ENCODE data around the gene METTL2A.
"Not testable (repeated sequence)": the region's sequence is repeated elsewhere in the genome, so short reads cannot be mapped to it uniquely, and the experiment has no call there.

METTL2A gene, protein sequence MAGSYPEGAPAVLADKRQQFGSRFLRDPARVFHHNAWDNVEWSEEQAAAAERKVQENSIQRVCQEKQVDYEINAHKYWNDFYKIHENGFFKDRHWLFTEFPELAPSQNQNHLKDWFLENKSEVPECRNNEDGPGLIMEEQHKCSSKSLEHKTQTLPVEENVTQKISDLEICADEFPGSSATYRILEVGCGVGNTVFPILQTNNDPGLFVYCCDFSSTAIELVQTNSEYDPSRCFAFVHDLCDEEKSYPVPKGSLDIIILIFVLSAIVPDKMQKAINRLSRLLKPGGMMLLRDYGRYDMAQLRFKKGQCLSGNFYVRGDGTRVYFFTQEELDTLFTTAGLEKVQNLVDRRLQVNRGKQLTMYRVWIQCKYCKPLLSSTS

DNA sequence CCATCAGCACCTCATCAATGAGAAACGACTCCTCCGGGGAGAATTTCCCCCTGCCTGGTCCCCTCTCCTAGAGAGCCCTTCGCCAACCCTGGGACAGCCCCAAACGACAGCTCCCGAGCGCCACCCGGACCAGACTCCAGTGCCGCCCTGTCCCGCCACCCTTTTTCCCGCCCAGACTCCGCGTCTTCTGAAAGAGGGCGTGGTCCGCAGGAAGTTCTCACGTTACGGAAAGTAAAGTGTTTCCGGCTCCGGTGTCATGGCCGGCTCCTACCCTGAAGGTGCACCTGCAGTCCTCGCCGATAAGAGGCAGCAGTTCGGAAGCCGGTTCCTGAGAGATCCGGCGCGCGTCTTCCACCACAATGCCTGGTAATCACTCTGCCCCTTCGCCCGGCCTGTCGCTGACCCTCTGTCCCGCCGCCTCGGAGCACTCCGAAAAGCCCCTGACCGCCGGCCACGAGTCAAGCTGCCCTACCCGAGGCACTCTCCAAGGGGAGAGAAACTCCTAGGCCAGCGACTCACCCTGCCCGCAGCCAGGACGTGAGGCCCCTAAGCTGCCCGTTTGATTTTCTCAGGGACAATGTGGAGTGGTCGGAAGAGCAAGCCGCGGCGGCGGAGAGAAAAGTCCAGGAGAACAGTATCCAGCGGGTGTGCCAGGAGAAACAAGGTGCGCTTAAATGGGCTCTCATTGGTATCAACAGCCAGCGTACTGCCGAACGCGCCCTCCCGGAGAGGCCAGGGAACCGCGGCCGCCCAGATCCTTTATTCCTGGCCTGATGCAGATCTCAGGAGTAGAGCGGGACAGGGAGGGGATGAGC lies at the start of gene METTL2A:
Gene METTL2A, plus strand, starts transcription at position 251 of the 815 bp plus-strand sequence. Its CDS starts 6 bp downstream, at position 257.
- peak; percentile 89 for DNase-seq

DNA sequence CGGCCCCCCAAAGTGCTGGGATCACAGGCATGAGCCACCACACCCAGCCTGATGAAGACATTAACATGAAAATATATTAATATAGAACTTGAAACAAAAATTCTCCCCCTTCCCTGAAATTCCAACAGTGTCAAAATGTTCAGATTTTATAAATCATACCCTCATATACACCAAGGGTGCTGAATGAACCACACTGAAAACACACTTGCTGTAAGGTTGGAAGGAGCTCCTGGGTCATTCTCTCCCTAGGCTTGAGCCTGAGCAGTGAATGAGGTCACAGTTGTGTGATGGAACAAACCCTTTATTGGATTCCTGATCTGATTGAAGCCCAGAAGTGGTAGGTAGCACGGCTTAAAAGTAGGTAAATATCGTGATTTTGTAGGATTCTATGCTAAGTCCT lies 43.4 kb upstream of the METTL2A start, which contains the start of gene EFCAB3:
Gene EFCAB3, plus strand, starts transcription at position 301 of the 400 bp plus-strand sequence. CDS start 2,427 bp downstream, outside the sequence.
- no peak for DNase-seq

DNA sequence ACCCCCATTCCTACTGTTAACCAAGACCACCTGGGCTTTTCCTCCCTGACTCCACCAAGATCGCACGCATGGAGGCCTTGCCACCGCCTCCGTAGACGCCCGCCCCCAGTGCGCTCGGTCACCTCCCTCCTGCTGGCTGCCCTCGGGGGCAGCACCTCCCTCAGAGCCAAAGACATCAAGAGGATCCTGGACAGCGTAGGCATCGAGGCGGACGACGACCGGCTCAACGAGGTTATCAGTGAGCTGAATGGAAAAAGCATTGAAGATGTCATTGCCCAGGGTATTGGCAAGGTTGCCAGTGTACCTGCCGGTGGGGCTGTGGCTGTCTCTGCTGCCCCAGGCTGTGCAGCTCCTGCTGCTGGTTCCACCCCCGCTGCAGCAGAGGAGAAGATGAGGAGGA lies 42.1 kb upstream of the METTL2A start:
- no peak for DNase-seq

DNA sequence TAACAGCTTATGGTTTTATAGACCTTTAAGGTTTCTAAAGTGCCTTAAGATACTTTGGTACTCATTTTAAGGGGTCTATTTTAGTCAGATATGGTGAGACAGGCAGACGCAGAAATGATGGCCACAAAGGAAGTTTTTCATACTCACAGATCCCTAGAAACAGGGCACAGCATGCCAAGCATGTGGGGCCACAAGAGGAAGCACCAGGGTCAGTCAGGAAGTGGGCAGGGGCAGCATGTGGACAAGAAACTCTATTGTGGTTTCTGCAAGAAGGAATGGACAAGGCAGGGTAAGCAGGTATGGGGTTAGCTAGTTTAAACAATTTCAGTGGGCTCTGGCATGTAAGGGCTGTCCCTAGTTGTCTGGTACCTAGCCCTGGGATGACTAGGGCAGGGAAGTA lies 34.8 kb upstream of the METTL2A start:
- DNase-seq: no peak

DNA sequence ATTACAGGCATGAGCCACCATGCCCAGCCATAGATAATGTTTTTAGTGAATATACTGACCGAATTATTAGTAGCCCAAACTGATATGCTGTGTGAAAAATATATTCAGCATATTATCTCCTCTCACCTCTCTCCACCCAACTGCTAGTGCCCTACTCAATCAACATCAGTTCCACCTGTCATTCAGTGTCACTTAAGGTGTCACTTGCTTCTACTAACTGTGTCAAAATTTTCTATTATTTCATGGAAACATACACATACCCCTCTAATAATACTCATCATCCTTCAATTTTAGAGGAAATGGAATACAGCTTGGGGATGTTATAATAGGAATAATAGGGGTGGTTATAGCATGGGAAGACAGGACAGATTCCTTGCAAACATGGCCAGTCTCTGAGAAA lies 30.8 kb upstream of the METTL2A start:
- DNase-seq: no peak

DNA sequence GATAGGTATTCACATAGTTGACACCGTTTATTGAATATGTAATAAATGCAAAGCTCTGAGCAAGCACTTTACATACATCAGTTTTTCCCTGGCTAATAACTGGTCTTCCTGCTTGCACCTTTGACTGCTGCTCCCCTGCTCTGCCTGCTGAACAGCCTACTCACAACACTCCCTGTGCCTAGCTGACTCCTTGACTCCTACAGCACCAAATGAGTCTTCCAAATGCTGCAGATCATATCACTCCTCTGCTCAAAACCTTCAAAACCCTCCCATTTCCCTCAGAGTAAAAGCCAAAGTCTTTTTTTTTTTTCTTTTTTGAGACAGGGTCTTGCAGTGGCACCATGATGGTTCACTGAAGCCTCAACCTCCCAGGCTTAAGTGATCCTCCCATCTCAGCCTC lies 24.8 kb upstream of the METTL2A start:
- DNase-seq: no peak

DNA sequence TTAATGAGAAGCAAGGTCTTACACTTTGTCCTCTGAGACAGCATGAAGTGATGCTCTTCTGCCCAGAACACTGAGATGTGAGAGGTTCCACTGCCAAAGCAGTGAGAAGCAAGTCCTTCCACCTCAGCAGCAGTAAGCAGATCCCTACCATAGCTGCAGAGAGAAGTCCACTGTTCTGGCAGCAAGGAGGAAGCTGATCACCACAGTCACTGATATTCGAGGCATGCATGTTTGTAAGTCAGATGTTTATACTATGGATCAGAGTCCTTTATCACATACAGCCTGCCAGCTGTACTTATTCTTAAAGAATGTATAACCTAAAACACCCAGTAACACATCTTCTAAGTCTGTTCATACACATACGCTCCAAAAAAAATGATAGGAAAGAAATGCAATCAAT lies 18.2 kb upstream of the METTL2A start:
- DNase-seq: no peak

DNA sequence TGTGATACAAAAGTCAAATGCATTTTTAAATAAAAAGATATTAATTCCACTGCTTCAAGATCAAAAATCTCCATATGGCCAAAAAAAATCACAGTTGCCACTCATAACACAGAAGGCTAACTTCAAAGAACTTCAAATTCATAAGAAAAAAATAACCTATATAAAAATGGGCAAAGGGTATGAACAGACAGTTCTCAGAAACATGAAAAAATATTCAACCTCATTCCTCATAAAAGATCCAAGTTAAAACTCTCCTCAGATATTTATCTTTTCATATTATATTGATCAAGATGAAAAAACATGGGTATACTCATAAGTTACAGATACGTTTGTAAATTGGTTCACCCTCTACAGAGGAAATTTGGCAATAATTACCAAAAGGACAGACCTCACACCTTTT lies 10.6 kb upstream of the METTL2A start:
- DNase-seq: not testable (repeated sequence)

DNA sequence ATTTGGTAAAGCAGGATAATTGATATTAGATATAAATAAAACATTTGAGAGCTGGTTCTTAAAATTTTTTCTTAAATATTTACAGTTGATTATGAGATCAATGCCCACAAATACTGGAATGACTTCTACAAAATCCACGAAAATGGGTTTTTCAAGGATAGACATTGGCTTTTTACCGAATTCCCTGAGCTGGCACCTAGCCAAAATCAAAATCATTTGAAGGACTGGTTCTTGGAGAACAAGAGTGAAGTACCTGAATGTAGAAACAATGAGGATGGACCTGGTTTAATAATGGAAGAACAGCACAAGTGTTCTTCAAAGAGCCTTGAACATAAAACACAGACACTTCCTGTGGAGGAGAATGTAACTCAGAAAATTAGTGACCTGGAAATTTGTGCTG lies 2.5 kb downstream of the METTL2A start:
- DNase-seq: not testable (repeated sequence)

DNA sequence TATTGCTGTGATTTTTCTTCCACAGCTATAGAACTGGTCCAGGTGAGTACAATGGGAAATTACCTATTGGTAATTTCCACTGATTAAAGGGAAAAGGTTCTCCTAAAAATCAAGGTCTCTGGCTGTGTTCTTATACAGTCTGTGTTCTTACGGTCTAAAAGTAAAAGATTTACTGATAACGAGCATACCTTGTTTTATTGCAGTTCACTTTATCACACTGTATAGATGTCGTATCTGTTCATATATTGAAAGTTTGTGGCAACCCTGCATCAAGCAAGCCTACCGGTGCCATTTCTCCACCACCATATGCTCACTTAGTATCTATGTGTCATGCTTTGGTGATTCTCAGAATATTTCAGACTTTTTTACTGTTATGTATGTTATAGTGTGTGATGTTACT lies 11.6 kb downstream of the METTL2A start:
- DNase-seq: not testable (repeated sequence)

DNA sequence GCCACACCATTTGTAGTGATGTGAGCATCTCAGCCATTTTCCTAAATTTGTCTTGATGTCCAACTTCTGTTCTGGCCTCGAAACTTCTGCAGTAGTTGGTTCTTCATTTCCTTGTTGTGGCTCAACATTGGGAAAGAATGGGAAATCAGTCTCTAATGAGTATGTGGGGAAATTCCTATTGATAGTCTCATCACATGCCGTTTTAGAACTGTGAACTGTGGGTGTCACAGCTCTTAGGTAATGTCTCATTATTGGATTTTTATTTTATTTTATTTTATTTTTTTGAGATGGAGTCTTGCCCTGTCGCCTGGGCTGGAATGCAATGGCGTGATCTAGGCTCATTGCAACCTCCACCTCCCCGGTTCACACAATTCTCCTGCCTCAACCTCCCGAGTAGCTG lies 17.5 kb downstream of the METTL2A start:
- DNase-seq: not testable (repeated sequence)

DNA sequence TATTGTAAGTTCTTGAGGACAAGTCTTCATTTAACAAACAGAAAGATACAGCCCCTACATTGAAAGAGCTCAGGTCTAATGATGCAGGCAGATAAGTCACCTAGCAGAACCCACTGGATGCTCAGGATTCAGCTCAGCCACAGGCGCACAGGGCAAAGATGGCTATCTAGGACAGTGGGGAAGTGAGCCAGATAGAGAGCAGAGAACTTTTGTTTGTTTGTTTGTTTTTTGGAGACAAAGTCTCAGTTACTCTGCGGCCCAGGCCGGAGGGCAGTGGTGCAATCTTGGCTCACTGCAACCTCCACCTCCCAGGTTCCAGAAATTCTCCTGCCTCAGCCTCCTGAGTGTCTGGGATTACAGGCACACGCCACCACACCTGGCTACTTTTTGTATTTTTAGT lies 20.4 kb downstream of the METTL2A start:
- no peak for DNase-seq

DNA sequence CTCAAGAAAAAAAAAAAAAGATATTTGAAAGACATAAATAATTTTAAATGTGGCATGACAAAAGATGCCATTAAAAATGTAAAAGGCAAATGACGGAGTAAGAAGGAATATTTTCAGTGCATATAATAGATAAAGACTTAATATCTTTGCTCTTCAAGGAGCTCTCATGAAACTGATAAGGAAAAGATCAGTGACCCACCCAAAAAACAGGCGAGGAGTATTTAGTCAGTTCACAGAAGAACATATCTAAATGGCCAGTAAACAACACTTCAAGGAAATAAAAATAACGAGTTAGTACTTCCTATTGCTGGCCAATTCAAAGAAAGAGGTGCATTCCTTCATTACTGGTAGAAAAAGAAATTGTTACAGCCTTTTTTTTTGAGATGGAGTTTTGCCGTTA lies 22.1 kb downstream of the METTL2A start:
- not testable (repeated sequence) for DNase-seq

DNA sequence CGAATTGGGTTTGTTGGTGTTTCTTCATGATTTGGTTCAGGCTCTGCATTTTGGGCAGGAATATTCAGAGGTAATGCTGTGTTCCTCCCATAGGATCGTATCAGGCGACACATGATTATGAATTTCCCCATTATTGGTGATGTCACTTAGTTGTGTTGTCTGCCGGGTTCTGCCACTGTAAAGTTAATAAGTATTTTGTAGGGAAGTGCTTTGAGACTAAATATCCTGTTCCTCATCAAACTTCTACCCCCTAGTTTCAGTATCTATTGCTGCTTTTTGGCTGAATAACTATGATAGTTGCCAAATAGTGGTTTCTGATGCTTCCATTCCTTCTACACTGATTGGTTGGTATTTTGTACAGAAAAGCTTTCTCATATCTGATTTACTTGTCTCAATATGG lies 28.5 kb downstream of the METTL2A start:
- not testable (repeated sequence) for DNase-seq

DNA sequence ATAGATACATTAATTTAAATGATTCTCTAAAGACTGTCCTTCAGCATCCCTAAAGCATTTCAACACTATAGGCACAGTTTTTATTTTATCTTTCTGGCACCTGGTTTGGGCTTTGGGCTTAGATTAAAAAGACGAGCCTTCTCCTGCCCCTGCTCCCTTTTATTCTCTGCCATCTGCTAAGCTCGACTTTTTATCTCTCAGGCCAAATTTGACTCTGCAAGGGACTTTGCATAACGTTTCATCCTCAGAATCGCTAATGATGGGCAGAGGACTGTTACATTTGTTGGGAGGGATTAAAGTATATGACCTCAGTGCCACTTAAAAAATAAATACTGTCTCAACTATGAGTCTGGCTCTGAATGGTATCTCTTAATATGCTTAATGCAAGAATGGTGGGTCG lies 29.3 kb downstream of the METTL2A start:
- DNase-seq: not testable (repeated sequence)

DNA sequence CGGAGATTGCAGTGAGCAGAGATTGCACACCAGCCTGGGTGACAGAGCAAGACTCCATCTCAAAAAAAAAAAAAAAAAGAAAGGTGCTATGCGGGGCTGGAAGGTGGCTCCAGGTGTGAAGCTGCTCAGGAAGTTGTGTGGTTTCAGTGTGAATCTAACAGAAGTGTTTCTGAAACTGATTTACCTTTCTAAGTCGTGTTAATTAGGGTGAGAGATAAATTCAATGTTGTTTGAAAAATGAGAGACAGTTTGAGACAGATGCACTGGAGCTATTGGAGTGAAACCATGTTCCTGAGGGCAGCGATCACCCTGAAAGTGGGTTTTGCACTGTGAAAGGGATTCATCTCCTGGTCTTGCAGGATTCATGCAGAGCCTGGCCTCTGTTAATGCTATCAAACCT lies 30.0 kb downstream of the METTL2A start:
- DNase-seq: not testable (repeated sequence)

DNA sequence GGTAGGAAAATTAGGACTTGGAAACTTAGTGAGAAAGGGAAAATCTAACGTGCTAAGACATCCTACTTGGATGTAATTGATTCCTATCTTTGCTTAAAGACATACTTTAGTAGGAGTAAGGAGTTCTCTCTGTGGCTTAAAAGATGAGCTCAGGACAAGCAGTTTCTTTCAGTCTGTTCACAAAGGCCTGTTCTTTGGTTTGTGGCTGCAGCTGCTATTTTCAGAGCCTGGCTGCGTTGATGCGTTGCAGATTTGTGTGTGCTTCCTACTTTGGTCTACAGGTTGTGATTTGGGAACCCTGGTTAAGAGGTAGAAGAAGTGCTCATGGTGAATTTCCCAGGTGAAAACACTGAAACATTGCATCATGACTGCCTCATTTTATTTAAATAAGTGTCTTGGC lies 30.4 kb downstream of the METTL2A start:
- DNase-seq: not testable (repeated sequence)

DNA sequence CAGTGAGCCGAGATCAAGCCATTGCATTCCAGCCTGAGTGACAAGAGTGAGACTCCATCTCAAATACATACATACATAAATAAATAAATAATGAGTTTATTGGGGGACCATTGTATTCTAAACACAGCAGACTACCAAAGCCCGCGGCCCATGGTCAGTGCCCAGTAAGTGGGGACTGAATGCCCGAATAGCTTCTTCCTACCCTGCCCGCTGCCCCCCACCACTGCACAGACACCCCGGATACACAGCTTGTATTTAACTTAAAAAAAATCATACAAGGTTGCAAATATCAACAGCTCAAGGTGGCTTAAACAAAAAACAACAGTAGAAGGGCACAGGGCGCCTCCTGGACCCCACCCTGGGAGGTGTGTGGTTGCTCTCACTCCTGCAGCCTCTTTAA lies 32.3 kb downstream of the METTL2A start:
- no peak for DNase-seq

DNA sequence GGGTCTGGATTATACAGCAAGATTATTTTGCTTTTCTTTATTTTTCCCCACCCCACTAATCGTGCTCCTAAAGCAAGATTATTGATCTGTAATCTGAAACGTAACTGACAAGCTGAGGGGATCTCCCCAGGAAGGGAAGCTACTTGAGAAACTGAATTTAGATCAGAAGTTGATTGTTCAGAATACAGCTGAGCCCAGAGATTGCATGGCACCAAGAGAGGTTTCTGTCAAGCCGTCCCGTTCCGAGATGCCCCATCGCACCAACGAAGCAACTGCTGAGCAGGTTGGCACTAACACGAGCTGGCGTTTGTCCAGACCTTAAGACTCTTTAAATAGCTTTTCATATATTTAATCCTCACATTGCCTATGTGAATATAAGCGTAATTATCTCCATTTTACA lies 34.8 kb downstream of the METTL2A start:
- not testable (repeated sequence) for DNase-seq

DNA sequence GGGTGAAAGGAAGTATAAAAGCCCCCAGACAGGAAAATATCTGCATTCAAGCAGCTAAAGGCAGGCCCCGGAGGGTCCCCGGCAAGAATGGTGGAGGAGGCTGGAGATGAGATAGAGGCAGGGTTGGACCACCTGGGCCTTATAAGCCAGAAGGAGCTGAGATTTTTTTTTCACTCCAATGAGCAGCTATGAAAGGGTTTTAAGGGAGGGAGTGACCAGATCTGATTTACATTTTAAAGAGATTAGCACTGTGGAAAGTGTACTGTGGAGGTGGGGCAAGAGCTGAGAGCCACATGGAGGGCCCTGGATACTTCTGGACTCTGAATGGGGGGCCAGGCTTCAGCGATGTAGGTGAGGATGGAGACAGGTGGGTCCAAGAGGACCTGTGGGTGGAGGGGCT lies 40.7 kb downstream of the METTL2A start:
- DNase-seq: not testable (repeated sequence)

DNA sequence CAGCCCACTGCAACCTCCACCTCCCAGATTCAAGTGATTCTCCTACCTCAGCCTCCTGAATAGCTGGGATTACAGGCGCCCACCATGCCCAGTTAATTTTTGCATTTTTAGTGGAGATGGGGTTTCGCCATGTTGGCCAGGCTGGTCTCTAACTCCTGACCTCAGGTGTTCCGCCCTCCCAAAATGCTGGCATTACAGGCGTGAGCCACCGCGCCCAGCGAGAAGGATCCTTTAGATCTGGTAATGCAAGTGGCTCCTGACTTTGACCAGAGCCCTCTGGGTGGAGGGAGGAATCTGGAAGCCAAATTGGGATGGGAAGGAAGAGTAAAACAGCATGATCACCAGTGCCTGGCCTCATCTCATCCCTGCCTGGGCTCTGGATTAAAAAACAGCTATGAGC lies 41.6 kb downstream of the METTL2A start:
- DNase-seq: not testable (repeated sequence)

DNA sequence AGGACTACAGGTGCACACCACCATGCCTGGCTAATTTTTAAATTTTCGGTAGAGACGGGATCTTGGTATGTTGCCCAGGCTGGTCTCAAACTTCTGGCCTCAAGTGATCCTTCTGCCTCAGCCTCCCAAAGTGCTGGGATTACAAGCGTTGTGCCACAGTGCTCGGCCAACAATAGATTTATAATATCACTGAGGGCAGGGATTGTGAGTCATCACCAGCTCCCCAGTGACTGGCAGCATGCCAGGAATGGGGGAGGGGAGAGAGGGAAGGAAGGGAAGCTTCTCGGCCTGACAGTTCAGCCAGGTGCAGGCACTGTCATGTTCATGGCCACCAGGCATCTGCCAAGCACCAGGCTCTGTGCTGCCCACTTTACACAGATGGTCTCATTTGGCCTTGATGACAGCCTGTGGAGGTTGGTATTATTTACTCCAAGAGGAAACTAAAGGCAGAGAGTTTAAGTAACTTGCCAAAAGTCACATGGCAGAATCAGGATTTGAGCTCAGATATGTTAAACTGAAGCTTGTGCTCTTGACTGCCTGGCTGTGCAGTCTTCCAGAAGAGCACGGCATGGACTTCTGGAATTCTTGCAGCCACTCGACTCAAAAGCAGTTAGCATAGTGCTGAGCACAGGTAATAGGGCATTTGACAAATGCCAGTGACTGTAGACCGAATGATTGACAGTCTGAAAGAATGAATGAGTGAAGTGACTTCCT lies 47.1 kb downstream of the METTL2A start:
- DNase-seq: peak; percentile 70

DNA sequence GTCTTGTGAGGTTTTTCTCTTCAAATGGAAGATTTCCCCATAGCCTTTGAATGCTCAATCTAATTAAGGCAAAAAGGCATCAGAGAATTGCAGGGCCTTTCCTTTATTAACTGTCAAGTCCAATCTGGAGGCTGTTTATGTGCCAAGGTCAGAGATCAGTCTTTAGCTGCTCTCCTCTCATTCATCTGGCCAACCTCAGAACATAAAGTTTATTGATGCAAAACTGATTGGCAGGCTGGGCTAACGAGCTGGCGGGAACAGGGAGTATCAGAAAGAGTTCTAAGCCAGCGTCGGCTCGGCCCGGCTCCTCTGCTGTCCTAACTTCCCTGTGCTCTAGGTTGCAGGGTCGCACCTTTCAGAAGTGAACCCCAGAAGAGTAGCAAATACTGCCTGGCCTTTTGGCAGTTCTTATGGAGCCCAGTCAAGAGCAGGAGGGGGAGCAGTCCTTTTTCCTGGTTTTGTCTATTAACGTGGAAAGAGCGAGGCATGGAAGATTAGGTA lies 47.7 kb downstream of the METTL2A start:
- DNase-seq: not testable (repeated sequence)
